Stimulated activated CD8-positive, alpha-beta memory T cell treated with anti-CD3 and anti-CD28 coated beads, Interleukin-7, amount 100 ng/mL, for 24 hours (primary cell): Measurements from ENCODE around the gene CHMP4A.
"Not testable (repeated sequence)": the region's sequence is repeated elsewhere in the genome, so short reads cannot be mapped to it uniquely, and the experiment has no call there.

Experiments used
- DNase-seq: peaks from one replicate; pipeline ENCODE4 v3.0.0-alpha.2; 2020; ENCODE audit warnings: low read depth

Gene CHMP4A

DNA sequence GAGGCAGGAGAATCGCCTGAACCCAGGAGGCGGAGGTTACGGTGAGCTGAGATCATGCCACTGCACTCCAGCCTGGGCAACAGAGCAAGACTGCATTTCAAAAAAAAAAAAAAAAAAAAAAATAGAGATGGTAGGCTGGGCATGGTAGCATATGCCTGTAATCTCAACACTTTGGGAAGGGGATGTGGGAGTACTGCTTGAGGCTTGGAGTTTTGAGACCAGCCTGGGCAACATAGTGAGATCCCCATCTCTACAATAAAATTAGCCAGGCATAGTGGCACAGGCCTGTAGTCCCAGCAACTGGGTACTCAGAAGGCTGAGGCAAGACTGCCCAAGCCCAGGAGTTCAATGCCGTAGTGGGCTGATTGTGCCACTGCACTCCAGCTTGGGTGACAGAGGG, 9.7 kb upstream of the CHMP4A start:
- not testable (repeated sequence) for DNase-seq

DNA sequence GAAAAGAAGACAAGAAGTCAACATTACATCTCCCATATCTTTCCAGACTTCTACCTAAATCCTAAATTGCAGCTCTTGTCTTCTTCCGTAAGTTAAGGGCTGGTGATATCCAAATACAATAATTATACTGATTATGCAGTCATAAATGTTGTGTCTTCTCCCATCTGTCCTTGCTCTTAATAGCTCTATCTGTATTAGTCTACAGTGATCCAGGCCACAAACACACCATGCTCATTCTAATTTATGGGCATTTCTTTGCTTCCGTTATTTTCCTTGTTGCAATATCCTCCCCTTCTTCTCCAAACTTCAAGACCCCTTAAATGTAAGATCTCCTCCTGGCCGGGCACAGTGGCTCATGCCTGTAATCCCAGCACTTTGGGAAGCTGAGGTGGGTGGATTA, 6.2 kb upstream of the CHMP4A start:
- no peak for DNase-seq

- DNase-seq = no peak
Measured at GRCh38 chr14:24219080-24219479, 5.8 kb upstream of the CHMP4A start.

DNA sequence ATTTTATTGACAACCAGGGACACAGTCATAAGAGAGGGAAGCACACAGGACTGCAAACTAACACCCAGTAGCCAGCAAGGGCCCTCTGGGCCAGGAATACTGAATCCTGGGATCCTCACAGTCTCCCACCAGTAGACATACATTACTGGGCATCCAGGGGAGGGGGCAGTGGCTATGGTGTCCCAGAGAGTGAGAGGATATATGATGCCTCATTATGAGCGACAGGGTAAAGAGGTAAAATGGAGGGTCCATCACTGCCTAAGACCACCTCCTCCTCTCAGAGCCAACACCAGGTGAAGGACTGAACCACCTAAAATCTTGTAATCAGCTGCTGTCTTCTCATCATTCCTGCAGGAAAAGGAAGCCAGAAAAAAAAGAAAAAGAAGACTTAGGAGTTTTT, 3.6 kb upstream of the CHMP4A start:
- DNase-seq = not testable (repeated sequence)

DNA sequence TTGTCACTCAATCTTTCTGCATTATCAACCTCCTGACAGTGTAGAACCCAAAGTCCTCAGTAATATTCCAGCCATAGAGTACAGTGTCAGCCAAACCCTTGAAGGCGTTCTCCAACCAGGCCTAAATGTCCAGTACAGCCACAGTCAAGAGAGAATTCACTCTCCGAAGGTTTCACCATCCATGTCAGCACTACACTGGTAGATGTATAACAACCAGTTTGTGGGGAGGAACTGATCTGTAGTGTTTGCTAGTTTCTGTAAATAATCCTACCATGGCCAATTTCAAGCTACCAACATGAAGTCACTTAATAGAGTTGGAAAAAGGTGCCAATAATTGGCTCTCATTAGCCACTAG, 3.0 kb upstream of the CHMP4A start:
- no peak for DNase-seq

- DNase-seq = peak; percentile 58
Measured at GRCh38 chr14:24215495-24216344, 2.4 kb upstream of the CHMP4A start, which contains the start of gene MDP1. MDP1 (minus strand) TSS chr14:24216066; CDS start chr14:24215955, 111 bp downstream.

DNA sequence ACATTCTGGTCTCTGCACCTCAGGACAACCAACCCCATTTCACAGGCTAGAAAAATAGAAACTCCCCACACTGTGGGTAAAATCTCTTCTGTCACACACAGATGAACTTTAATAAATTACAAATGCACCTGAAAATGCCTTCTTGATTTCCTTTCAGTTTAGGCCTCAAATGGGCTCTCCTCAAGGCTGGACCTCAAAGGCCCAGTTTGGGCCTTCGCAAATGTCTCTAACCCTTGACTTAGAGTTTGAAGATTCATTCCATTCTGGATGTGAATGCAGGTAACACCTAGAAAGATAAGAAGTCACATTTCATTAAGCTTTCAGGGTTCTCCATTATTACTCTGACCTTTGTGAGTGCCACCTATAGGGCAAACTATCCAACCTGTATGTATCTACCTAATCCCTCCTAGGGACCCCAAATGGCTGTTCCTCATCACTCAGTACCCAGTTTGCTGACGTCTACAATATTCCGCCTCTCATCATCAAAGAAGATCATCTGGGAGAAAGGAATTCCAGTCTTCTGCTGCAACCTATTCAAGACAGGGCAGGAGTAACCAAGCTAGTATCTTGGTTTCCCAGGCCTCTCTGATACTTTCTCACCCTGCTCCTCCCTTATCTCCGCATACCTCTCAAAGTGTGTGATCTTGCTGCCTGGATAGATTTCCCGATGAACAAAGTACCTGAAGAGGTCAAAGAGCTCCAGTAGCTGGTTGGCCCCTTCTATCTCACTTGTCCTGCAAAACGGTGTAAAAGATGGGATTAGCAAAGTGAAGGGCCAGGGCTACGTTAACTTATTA, 776 bp upstream of the CHMP4A start:
- DNase-seq = no peak

DNA sequence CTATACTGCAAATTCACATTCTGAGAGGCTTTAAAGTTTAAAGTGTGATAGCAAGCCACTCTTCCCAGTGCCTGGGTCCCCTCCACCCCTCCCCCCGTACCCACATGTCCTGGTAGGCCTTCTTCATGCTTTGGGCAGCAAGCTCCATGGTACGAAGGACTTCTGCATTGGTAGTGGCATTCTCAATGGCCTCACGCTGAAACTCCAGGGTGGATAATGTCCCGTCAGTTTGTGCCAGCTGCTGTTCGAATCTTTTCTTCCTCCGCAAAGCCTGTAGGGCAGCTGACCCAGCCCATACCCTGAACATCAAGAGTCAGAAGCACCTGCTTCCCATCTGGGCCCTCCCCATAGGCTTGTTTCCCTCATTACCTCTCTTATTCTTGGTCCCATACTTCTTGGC, 2.0 kb downstream of the CHMP4A start:
- DNase-seq = no peak

DNA sequence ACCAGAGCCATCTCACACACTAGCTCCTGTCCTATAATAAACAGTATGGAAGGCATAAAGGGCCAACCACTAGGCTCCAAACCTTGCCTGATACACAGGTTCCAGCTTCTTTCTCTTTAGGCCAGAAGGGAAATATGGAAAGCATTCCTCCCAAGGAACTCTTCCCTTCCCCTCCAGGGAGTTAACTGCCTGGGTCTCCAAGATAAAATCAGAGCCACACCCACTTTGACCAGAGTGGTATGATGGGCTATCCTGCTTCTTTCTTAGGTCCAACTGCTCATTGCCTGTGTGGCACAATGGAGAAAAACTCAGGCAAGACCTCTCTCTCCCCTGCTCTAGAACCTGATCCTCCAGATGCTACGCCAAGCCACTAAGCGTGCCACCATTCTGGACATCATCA, 5.7 kb downstream of the CHMP4A start:
- no peak for DNase-seq

DNA sequence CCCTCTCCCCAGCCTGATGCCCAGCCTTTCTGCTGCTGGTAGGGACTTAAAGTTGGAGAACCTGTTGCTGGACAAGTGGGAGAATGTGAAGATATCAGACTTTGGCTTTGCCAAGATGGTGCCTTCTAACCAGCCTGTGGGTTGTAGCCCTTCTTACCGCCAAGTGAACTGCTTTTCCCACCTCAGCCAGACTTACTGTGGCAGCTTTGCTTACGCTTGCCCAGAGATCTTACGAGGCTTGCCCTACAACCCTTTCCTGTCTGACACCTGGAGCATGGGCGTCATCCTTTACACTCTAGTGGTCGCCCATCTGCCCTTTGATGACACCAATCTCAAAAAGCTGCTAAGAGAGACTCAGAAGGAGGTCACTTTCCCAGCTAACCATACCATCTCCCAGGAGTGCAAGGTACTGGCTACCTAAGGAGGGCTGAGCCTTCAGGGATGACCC, 6.2 kb downstream of the CHMP4A start:
- no peak for DNase-seq

- no peak for DNase-seq
Measured at GRCh38 chr14:24206260-24207103, 6.8 kb downstream of the CHMP4A start.

DNA sequence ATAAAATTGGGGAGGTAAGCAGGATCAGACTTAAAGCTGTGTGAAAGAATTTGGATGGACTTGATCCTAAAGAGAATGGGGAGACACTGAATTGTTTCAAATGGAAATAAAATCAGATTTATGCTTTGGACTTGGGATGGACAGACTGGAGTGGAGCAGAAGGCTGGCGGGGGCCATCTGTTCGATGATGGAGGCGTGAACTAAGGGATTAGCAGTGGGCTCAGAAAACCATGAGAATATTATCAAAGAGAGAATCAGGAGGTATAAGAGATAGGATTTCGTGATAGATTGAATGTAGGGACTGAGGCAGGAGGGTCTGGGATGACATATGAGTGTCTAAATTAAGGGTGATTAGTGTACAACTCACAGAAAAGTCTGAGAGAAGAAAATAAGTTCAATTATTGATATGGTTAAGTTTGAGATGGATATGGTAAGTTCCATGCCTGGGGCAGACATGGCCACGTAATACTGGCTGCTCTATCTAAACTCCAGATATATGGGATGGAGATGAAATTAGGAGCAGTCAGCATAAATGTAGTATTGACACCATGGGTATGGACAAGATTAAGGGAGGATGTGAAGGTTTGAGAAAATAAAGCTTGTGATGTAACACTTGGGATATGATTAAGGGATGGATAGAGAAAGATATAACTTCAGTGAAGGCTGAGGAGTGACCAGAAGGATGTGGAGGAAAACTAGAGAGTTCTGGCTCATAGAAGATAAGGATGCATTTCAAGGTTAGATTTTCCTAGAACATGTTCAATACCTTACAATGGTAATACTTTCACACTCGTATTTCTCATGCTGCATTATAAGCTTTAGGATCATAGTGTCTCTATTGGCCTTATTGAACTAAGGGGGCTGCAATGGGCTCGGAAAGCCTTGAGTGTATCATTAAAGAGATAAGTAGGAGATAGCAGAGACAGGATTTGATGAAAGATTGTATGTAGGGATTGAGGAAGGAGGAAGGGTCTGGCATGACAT, 8.8 kb downstream of the CHMP4A start:
- no peak for DNase-seq

DNA sequence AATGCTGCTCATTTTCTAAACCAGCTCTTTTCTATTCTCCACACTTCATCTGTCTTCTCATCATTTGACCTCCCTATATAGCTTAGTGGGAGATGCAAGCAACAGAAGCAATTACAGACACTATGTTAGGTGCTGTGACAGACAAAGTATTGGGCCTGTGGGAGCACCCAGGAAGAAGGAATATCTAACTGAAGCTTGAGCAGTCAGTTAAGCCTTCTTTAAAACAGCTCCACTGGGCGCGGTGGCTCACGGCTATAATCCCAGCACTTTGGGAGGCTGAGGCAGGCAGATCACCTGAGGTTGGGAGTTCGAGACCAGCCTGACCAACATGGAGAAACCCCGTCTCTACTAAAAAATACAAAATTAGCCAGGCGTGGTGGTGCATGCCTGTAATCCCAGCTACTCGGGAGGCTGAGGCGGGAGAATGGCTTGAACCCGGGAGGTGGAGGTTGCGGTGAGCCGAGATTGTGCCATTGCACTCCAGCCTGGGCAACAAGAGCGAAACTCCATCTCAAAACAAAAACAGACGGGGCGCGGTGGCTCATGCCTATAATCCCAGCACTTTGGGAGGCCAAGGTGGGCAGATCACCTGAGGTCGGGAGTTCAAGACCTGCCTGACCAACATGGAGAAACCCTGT, 9.9 kb downstream of the CHMP4A start:
- not testable (repeated sequence) for DNase-seq

GRCh38 chr14:24202538-24202937, 10.8 kb downstream of the CHMP4A start:
- not testable (repeated sequence) for DNase-seq

GRCh38 chr14:24198814-24199524, 14.3 kb downstream of the CHMP4A start:
- no peak for DNase-seq

GRCh38 chr14:24197056-24197450, 16.2 kb downstream of the CHMP4A start:
- no peak for DNase-seq

DNA sequence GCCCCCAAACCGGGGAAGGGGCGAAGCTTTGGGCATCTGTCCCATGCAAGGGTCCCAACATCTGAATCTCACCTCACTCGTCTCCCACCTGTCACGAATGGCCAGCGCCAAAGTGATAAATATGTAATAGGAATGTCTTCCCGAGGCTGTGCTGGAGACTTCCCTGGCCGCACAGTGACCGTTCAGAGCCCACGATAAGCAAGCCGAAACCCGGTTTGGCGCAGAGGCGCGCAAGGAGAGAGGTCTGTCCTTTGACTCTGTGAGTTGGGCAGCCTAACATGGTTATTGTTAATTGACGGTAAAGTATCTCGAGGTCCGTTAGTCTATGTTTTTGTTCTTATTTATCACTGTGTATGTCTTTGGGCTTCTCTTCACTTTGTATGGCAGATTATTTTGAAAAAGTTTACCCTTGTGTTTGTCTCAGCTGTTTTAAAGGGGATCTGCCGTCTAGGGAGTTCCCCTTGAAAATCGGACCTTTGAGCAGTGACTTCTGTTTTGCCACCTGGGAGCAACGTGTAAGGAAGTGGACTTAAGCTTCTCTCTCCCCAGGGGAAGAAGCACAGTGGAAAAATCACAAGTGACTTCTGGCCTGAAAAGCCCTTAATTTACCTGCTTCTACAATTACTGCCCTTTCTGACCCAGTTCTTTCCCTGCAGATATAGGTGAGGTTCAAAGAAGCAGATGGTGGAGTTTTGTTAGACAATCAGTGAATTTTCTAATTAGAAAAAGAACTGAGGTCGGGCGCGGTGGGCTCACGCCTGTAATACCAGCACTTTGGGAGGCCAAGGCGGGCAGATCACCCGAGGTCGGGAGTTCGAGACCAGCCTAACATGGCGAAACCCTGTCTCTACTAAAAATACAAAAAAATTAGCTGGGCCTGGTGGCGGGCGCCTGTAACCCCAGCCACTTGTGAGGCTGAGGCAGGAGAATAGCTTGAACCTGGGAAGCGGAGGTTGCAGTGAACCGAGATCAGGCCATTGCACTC, 16.9 kb downstream of the CHMP4A start:
- DNase-seq = no peak
